Neutrophil (primary cell): ENCODE measurements around the gene PRKG1.

Source experiments
- H3K27ac ChIP-seq: fragments of 200-600 bp; sonication (generic); 2 replicates; pipeline ENCODE4 v1.5.1; 2016; ENCODE audit warnings: mild to moderate bottlenecking, moderate library complexity
- H3K27me3 ChIP-seq: fragments of 200-600 bp; sonication (generic); 2 replicates; pipeline ENCODE4 v1.6.0; 2016; ENCODE audit warnings: mild to moderate bottlenecking
- H3K36me3 ChIP-seq: fragments of 200-600 bp; sonication (generic); 2 replicates; pipeline ENCODE4 v1.5.1; 2017
- H3K4me1 ChIP-seq, 2 experiments: fragments of 200-600 bp in 1 of 2; sonication (generic) in 1 of 2; 1 replicate in 1 of 2; 2 replicates in 1 of 2; pipeline versions ENCODE4 v1.5.1 to v1.6.1; 2013 to 2016; ENCODE audit warnings: low read depth in 1 of 2, low read length in 1 of 2, mild to moderate bottlenecking in 1 of 2, moderate library complexity in 1 of 2; ENCODE audit not compliant: control insufficient read depth in 1 of 2, insufficient read depth in 1 of 2
- H3K4me3 ChIP-seq, 2 experiments: fragments of 200-600 bp in 1 of 2; sonication (generic) in 1 of 2; 1 replicate in 1 of 2; 2 replicates in 1 of 2; pipeline ENCODE4 v1.5.1; 2013 to 2016; ENCODE audit warnings: low read depth in 1 of 2, low read length in 1 of 2, mild to moderate bottlenecking in 1 of 2, moderate library complexity in 1 of 2
- H3K9me3 ChIP-seq: fragments of 200-600 bp; sonication (generic); 2 replicates; pipeline ENCODE4 v1.5.1; 2016
- CTCF ChIP-seq: fragments of 200-600 bp; sonication (generic); IDR thresholded peaks from 2 replicates; pipeline ENCODE4 v1.5.1; 2016; ENCODE audit warnings: antibody characterized with exemption

PRKG1 gene

GRCh38 chr10:51214207-51215196 is 140.2 kb downstream of the PRKG1 start:
- no peak for TF ChIP-seq CTCF
- no peaks in the 10 kb centered on the region for H3K4me1 ChIP-seq
- no peak overlapping the region for H3K4me3 ChIP-seq

DNA sequence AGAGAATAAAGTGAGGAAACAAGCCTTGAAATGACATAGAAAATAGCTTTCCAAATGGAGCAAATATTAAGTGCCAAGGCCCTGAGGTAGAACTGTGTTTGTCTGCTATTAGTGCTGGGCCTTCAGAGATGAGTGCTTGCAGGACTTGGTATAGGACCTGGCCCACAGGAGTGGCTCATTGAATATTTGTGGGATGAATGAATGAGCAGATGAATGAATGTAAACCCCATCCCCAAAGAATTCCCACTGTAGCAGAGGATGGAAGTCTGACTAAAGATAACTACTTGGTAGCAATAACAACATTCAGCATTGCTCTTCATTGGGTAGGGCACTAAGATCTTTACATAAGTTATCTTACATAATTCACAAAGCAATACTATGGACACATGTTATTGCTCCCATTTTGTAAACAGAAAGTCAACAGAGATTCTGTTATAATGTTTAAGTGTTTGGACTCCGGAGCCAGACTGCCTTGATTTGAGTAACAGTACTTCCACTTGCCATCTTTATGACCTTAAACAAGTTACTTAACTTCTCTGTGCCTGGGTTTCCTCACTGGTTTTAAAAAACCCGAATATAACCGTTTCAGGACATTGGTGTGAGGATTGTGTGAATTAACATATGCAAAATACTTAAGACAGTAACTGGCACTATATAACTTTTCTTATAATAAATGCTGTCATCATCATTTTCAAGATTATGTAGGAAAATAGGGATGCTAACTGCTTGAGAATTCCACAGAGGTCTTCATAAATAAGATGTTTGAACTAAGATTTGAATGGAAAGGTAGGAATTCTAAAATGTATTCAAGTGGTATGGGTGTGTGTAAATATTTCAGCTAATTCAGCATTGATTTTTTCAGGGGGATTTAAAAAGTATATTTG is 141.9 kb downstream of the PRKG1 start:
- Histone ChIP-seq H3K27ac (no peak overlapping the region), H3K4me3 (no peak overlapping the region), H3K9me3 (no peaks in the 10 kb centered on the region), H3K27me3 (no peaks in the 10 kb centered on the region), H3K36me3 (no peaks in the 10 kb centered on the region), H3K4me1 (no peaks in the 10 kb centered on the region)
- no peak for TF ChIP-seq CTCF

More at GRCh38 chr10:51214207-51215196, 140.2 kb downstream of the PRKG1 start:
- Histone ChIP-seq H3K27ac (no peak overlapping the region), H3K27me3 (no peaks in the 10 kb centered on the region), H3K9me3 (no peaks in the 10 kb centered on the region), H3K36me3 (no peaks in the 10 kb centered on the region)

- TF ChIP-seq CTCF = no peak
- H3K4me3 ChIP-seq = no peak overlapping the region
- no peaks in the 10 kb centered on the region for H3K27me3 ChIP-seq
- H3K27ac ChIP-seq = no peak overlapping the region
- no peaks in the 10 kb centered on the region for H3K9me3 ChIP-seq
- no peaks in the 10 kb centered on the region for H3K36me3 ChIP-seq
- no peaks in the 10 kb centered on the region for H3K4me1 ChIP-seq
These were observed 143.2 kb downstream of the PRKG1 start for GRCh38 chr10:51217505-51217904.

GRCh38 chr10:51224671-51225161 is 150.4 kb downstream of the PRKG1 start:
- Histone ChIP-seq H3K27me3 (no peaks in the 10 kb centered on the region), H3K36me3 (no peaks in the 10 kb centered on the region), H3K4me1 (no peaks in the 10 kb centered on the region), H3K9me3 (no peaks in the 10 kb centered on the region), H3K27ac (no peak overlapping the region), H3K4me3 (no peak overlapping the region)
- no peak for TF ChIP-seq CTCF

GRCh38 chr10:51227897-51228713 is 153.8 kb downstream of the PRKG1 start:
- Histone ChIP-seq H3K4me3 (no peak overlapping the region), H3K36me3 (no peaks in the 10 kb centered on the region), H3K27ac (no peak overlapping the region), H3K27me3 (no peaks in the 10 kb centered on the region), H3K4me1 (no peaks in the 10 kb centered on the region), H3K9me3 (no peaks in the 10 kb centered on the region)
- no peak for TF ChIP-seq CTCF
